Activated CD8-positive, alpha-beta memory T cell treated with anti-CD3 and anti-CD28 coated beads for 36 hours (primary cell): ENCODE data around the gene FBXL19. TPM values are rescaled to one million over a fixed set of nuclear protein-coding genes. Genes with fewer than 3 reads are reported as not detected.

ENCODE experiments used
- CTCF ChIA-PET: fragments of 350-600 bp; sonication (Branson Sonifier 250); formaldehyde crosslinking; loops from one replicate; lab custom pipeline; 2021; ENCODE audit warnings: antibody characterized with exemption; lab: Charles Lee
- POLR2A ChIA-PET: fragments of 350-600 bp; sonication (Branson Sonifier 250); formaldehyde crosslinking; loops from one replicate; lab custom pipeline; 2021; ENCODE audit warnings: antibody characterized with exemption; lab: Charles Lee
- total RNA-seq, 2 experiments: library from RNA; stranded (reverse); gene quantifications; one replicate each; pipeline ENCODE4 v1.2.3, GENCODE V29; 2021

FBXL19 gene
- 10 to 100 TPM; 29.9 to 30.1 TPM for total RNA-seq

- CTCF ChIA-PET = no interaction called here
Measured at GRCh38 chr16:30923554-30924075, at the start of gene FBXL19. FBXL19 (plus strand) TSS chr16:30923572; CDS start chr16:30925755, 2,183 bp downstream.

GRCh38 chr16:30874244-30874820 lies 49.0 kb upstream of the FBXL19 start:
- CTCF ChIA-PET = interaction anchor here (1.0 to 2.9 kb wide), 5 partner anchors 27 to 38 kb away, joined by 3 to 17 read pairs (median 3); no protein-coding TSS in a partner anchor
- POLR2A ChIA-PET = interaction anchor here (0.6 to 1.7 kb wide), 7 partner anchors 17 to 1003 kb away, joined by 3 to 9 read pairs (median 5); partner anchors contain the start of gene BCL7C

More at GRCh38 chr16:30923554-30924075, at the start of gene FBXL19:
- POLR2A ChIA-PET = interaction anchor here (1.6 kb wide), 1 partner anchor 19 kb away, joined by 4 read pairs; no protein-coding TSS in a partner anchor

DNA sequence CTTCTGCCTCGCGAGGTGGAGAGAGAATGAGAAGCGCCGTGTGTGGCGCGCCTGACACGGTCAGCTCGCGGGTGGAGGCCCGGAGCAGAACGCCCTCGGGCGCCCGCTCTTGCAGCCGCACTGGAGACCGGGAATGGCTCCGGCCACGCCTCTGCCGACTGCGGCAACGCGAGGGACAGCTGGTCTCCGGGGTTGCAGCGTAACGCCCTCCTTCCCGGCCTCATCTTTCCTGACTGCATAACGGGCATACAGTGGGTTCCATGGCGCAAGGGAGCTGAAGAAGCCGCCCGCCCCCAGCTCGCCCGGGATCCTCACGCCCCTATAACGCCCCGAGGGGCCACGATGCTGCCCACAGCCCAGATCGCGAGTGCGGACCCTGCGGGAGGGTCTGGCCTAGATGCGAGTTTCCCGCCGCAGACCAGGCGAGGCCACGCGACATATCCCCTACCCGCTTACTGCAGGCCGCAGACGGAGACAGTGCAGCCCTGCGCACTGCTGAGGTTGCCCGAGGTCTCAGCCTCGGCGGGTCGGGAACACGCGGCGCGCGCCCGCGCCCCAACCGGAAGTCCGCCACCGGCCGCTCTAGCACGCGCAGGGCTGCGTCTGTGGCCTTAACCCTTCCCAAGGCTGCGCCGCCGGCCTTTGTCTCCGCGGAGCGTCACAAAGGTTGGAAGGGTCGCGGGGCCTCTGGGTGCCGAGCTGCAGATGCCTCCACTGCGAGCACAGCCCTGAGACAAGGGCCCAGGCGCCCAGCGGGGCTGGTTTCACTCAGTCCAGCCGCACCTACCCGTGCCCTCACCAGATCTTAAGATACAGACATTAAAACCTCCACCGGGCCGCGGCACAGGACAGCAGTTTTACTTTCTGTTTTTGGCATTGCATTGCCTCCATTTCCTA lies 48.3 kb upstream of the FBXL19 start:
- CTCF ChIA-PET = interaction anchor here (0.5 to 2.9 kb wide), 6 partner anchors 27 to 179 kb away, joined by 3 to 17 read pairs (median 4); no protein-coding TSS in a partner anchor
- POLR2A ChIA-PET = interaction anchor here (0.7 to 1.7 kb wide), 4 partner anchors 18 to 1002 kb away, joined by 3 to 9 read pairs (median 5); partner anchors contain the start of gene BCL7C

- CTCF ChIA-PET = interaction anchor here (2.6 kb wide), 1 partner anchor 26 kb away, joined by 14 read pairs; no protein-coding TSS in a partner anchor
- POLR2A ChIA-PET = interaction anchor here (0.6 to 1.7 kb wide), 2 partner anchors 26 to 250 kb away, joined by 3 to 9 read pairs; no protein-coding TSS in a partner anchor
Measured at GRCh38 chr16:30875871-30876801, 47.2 kb upstream of the FBXL19 start.

- ChIA-PET POLR2A (interaction anchor here (0.6 kb wide), 1 partner anchor 251 kb away, joined by 3 read pairs; no protein-coding TSS in a partner anchor), CTCF (no interaction called here)
Measured at GRCh38 chr16:30876867-30877266, 46.5 kb upstream of the FBXL19 start.

- POLR2A ChIA-PET = interaction anchor here (1.6 kb wide), 1 partner anchor 14 kb away, joined by 4 read pairs; no protein-coding TSS in a partner anchor
Measured at GRCh38 chr16:30882429-30883310, 40.7 kb upstream of the FBXL19 start.

GRCh38 chr16:30884760-30885159 lies 38.6 kb upstream of the FBXL19 start:
- CTCF ChIA-PET = interaction anchor here (1.1 kb wide), 1 partner anchor 12 kb away, joined by 3 read pairs; no protein-coding TSS in a partner anchor
- POLR2A ChIA-PET = no interaction called here

More at GRCh38 chr16:30882429-30883310, 40.7 kb upstream of the FBXL19 start:
- CTCF ChIA-PET = interaction anchor here (0.5 to 1.3 kb wide), 3 partner anchors 15 to 72 kb away, joined by 3 read pairs; no protein-coding TSS in a partner anchor

DNA sequence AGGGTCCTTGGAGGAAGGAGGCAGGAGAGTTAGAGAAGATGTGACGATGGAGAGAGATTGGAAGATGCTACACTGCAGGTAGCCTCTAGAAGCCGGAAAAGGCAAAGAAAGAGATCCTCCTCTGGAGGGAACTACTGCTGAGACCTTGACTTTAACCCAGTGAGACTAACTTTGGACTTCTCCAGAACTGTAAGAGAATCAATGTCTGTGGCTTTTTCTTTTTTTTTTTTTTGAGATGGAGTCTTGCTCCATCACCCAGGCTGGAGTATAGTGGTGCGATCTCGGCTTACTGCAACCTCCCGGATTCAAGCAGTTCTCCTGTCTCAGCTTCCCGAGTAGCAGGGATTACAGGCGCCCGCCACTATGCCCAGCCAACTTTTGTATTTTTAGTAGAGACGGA lies 38.2 kb upstream of the FBXL19 start:
- CTCF ChIA-PET = interaction anchor here (1.1 to 1.4 kb wide), 2 partner anchors 12 to 17 kb away, joined by 3 read pairs; no protein-coding TSS in a partner anchor
- POLR2A ChIA-PET = no interaction called here

GRCh38 chr16:30886145-30886544 lies 37.2 kb upstream of the FBXL19 start:
- CTCF ChIA-PET = interaction anchor here (1.4 to 3.1 kb wide), 2 partner anchors 16 to 42 kb away, joined by 3 to 12 read pairs; no protein-coding TSS in a partner anchor
- POLR2A ChIA-PET = interaction anchor here (0.6 kb wide), 1 partner anchor 70 kb away, joined by 3 read pairs; no protein-coding TSS in a partner anchor

DNA sequence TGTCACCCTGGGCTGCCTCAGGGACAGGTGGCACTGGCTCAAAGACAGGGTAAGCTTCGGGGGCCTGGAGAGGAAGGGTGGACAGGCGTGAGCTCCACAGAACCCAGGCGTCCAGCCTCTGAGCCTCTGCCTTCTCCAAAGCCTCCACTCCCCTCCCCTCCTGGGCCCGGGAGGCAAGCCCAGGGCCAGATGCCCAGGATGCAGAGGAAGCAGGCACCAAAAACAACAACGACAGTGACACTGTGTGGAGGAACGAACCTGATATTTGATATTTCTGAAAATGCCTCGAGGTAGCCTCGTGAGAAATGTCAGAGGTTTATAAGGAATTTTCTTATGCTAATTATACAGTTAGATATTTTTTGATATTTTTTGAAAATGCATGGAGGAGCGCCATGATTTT lies 35.4 kb upstream of the FBXL19 start:
- CTCF ChIA-PET = interaction anchor here (3.1 kb wide), 1 partner anchor 44 kb away, joined by 12 read pairs; no protein-coding TSS in a partner anchor
- POLR2A ChIA-PET = no interaction called here

- POLR2A ChIA-PET = no interaction called here
- CTCF ChIA-PET = interaction anchor here (3.1 to 5.4 kb wide), 2 partner anchors 13 to 45 kb away, joined by 12 to 26 read pairs; no protein-coding TSS in a partner anchor
Measured at GRCh38 chr16:30888856-30889499, 34.4 kb upstream of the FBXL19 start.

DNA sequence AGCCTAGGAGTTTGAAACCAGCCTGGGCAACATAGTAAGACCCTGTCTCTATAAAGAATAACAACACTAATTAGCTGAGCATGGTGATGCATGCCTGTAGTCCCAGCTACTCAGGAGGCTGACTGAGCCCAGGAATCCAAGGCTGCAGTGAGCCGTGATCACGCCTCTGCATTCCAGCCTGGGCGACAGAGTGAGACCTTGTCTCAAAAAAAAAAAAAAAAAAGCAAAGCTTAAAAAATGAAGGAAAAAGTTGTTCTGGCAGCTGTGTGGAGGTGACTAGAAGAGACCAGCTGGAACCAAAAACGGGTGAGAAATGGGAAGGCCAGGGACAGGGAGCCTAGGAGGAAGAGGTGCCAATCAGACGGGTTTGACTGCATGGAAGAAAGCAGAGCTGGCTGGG lies 33.7 kb upstream of the FBXL19 start:
- POLR2A ChIA-PET = interaction anchor here (0.6 kb wide), 1 partner anchor 271 kb away, joined by 3 read pairs; no protein-coding TSS in a partner anchor

GRCh38 chr16:30891043-30891823 lies 32.1 kb upstream of the FBXL19 start:
- CTCF ChIA-PET = interaction anchor here (0.6 to 5.4 kb wide), 3 partner anchors 10 to 46 kb away, joined by 3 to 26 read pairs (median 24); no protein-coding TSS in a partner anchor
- POLR2A ChIA-PET = interaction anchor here (0.5 kb wide), 1 partner anchor 17 kb away, joined by 4 read pairs; no protein-coding TSS in a partner anchor

More for the DNA sequence above, 33.7 kb upstream of the FBXL19 start:
- CTCF ChIA-PET = interaction anchor here (4.7 to 5.4 kb wide), 2 partner anchors 12 to 44 kb away, joined by 24 to 26 read pairs; no protein-coding TSS in a partner anchor

GRCh38 chr16:30892670-30893416 lies 30.5 kb upstream of the FBXL19 start:
- ChIA-PET POLR2A (interaction anchor here (1.2 to 2.1 kb wide), 3 partner anchors 9 to 48 kb away, joined by 4 to 10 read pairs (median 7); no protein-coding TSS in a partner anchor), CTCF (interaction anchor here (0.7 to 5.4 kb wide), 4 partner anchors 9 to 48 kb away, joined by 4 to 26 read pairs (median 14); no protein-coding TSS in a partner anchor)
